Stomach (tissue), 9 donors: Measurements from ENCODE around the gene VAV3. TPM values are rescaled to one million over a fixed set of nuclear protein-coding genes. Genes with fewer than 3 reads are reported as not detected.
A peak's percentile ranks its signal among the peaks of the same experiment; 100 is the strongest.

Experiments used
- DNase-seq, 2 donors: peaks; one replicate each; pipeline versions ENCODE4 v3.0.0 to v3.0.0-alpha.2; 2013 to 2019
- H3K27ac ChIP-seq, 5 donors: fragments of 200-600 bp in 4 of 5; sonication (generic) in 4 of 5; one replicate each; pipeline ENCODE4 v1.5.1; 2013 to 2019; ENCODE audit warnings: mild to moderate bottlenecking in 1 of 5, moderate library complexity in 1 of 5
- H3K27me3 ChIP-seq, 3 donors: fragments of 200-600 bp; sonication (generic); one replicate each; pipeline ENCODE4 v1.5.1; 2017 to 2019; ENCODE audit warnings: mixed run types in 1 of 3
- H3K36me3 ChIP-seq, 4 donors: fragments of 200-600 bp; sonication (generic); 1 replicate in 3 of 4; 2 replicates in 1 of 4; pipeline ENCODE4 v1.5.1; 2016 to 2019
- H3K4me1 ChIP-seq, 4 donors: fragments of 200-600 bp; sonication (generic); one replicate each; pipeline ENCODE4 v1.5.1; 2016 to 2019
- H3K4me3 ChIP-seq, 4 donors: fragments of 200-600 bp; sonication (generic) in 3 of 4; one replicate each; pipeline ENCODE4 v1.5.1; 2016 to 2019; ENCODE audit warnings: mild to moderate bottlenecking in 1 of 4
- H3K9me3 ChIP-seq, 4 donors: fragments of 200-600 bp; sonication (generic); one replicate each; pipeline ENCODE4 v1.5.1; 2016 to 2019
- CTCF ChIP-seq, 7 experiments: fragments of 450-650 bp in 4 of 7; fragments of 200-600 bp in 3 of 7; sonication (generic) in 3 of 7; IDR thresholded peaks; one replicate each; pipeline ENCODE4 v1.5.1; 2016 to 2019; ENCODE audit warnings: antibody characterized with exemption in 7 of 7, control low read depth in 2 of 7, mild to moderate bottlenecking in 1 of 7
- EP300 ChIP-seq: sonication (generic); formaldehyde crosslinking; IDR thresholded peaks from one replicate; pipeline ENCODE4 v1.6.1; 2017; ENCODE audit warnings: antibody characterized with exemption
- POLR2A ChIP-seq, 4 donors: fragments of 450-650 bp; IDR thresholded peaks; one replicate each; pipeline ENCODE4 v1.6.1; 2016; ENCODE audit warnings: antibody characterized with exemption in 4 of 4, control low read depth in 2 of 4, mild to moderate bottlenecking in 1 of 4, moderate library complexity in 1 of 4
- POLR2AphosphoS5 ChIP-seq, 3 donors: sonication (generic); formaldehyde crosslinking; IDR thresholded peaks; one replicate each; pipeline ENCODE4 v1.6.1; 2016; ENCODE audit warnings: antibody characterized with exemption in 3 of 3
- WGBS, 5 donors: extraction: QIAGEN DNeasy Blood & Tissue Kit in 3 of 5; methylation state at CpG; one replicate each; pipeline versions ENCODE4 v1.1.5 to v1.1.7; 2013 to 2018; 5-methylcytosine and 5-hydroxymethylcytosine counted together
- intact Hi-C: fragments of 100-400 bp; cut with DNase I; formaldehyde crosslinking; loops from one replicate; pipeline ENCODE4 v1.15.1; 2023; ENCODE audit warnings: low total_unique reads
- polyA plus RNA-seq, 3 donors: library from polyadenylated mRNA; stranded (reverse); fragments of 200-250 nt; gene quantifications; one replicate each; pipeline ENCODE4 v1.2.3, GENCODE V29; 2013
- total RNA-seq, 5 donors: library from RNA; depleted of rRNA; stranded (reverse); fragments of >200 nt; gene quantifications; one replicate each; pipeline versions ENCODE4 v1.1.0 to v1.2.3, GENCODE V29; 2014 to 2016
- donor health status: healthy with polysubstance abuse.
- donor health status: Bipolar disorder and iron deficiency.
- donor health status: healthy.

VAV3 gene
- total and polyA plus RNA-seq, 8 donors: 5.7 to 29.3 (median 6.9) TPM

- intact Hi-C loops: no loop called here
- peaks cover 0 to 7% (median 0%) of the 10 kb centered on the region in 4 donors for H3K4me1 ChIP-seq
- no peak for DNase-seq
- H3K27me3 ChIP-seq: no peaks in the 10 kb centered on the region
- TF ChIP-seq POLR2A (IDR thresholded peaks at IDR 0.05): no peak
- no peak for TF ChIP-seq CTCF (IDR thresholded peaks at IDR 0.05)
- no peak for TF ChIP-seq POLR2AphosphoS5 (IDR thresholded peaks at IDR 0.05)
- TF ChIP-seq EP300: no peak
- H3K36me3 ChIP-seq: no peaks in the 10 kb centered on the region
- no peak overlapping the region for H3K27ac ChIP-seq
- no peak overlapping the region for H3K4me3 ChIP-seq
- no peaks in the 10 kb centered on the region for H3K9me3 ChIP-seq
- 88 to 97% (median 94%) methylated on average over 1 of the region's 1 CpG for WGBS, 5 donors
Measured at GRCh38 chr1:107865627-107866026, 99.4 kb downstream of the VAV3 start.

- H3K4me3 ChIP-seq: no peak overlapping the region
- WGBS, 5 donors: 90 to 98% (median 98%) methylated on average over 4 of the region's 4 CpGs
- intact Hi-C loops: no loop called here
- no peaks in the 10 kb centered on the region for H3K9me3 ChIP-seq
- no peak for DNase-seq
- peaks cover 0 to 5% (median 0%) of the 10 kb centered on the region in 4 donors for H3K4me1 ChIP-seq
- H3K27ac ChIP-seq: no peak overlapping the region
- TF ChIP-seq POLR2AphosphoS5 (IDR thresholded peaks at IDR 0.05) (no peak), CTCF (IDR thresholded peaks at IDR 0.05) (no peak), EP300 (no peak), POLR2A (IDR thresholded peaks at IDR 0.05) (no peak)
- no peaks in the 10 kb centered on the region for H3K27me3 ChIP-seq
- H3K36me3 ChIP-seq: no peaks in the 10 kb centered on the region
Measured at GRCh38 chr1:107863342-107863741, 101.6 kb downstream of the VAV3 start.

- Histone ChIP-seq H3K4me1 (peaks cover 0 to 5% (median 0%) of the 10 kb centered on the region in 4 donors), H3K4me3 (no peak overlapping the region), H3K9me3 (no peaks in the 10 kb centered on the region), H3K36me3 (no peaks in the 10 kb centered on the region), H3K27me3 (no peaks in the 10 kb centered on the region), H3K27ac (no peak overlapping the region)
- no peak for TF ChIP-seq CTCF (IDR thresholded peaks at IDR 0.05)
- no peak for TF ChIP-seq POLR2A (IDR thresholded peaks at IDR 0.05)
- TF ChIP-seq POLR2AphosphoS5 (IDR thresholded peaks at IDR 0.05): no peak
- TF ChIP-seq EP300: no peak
- intact Hi-C loops: no loop called here
- WGBS, 5 donors: 76 to 92% (median 84%) methylated on average over 2 of the region's 2 CpGs
- DNase-seq: peak in 1 of 2 donors; percentile 43
Measured at GRCh38 chr1:107862064-107862463, 102.9 kb downstream of the VAV3 start.

GRCh38 chr1:107858323-107858722, 106.7 kb downstream of the VAV3 start:
- WGBS, 5 donors: 93 to 94% (median 93%) methylated on average over 5 of the region's 5 CpGs
- intact Hi-C loops: no loop called here
- Histone ChIP-seq H3K4me1 (no peaks in the 10 kb centered on the region), H3K9me3 (no peaks in the 10 kb centered on the region), H3K27ac (no peak overlapping the region), H3K4me3 (no peak overlapping the region), H3K27me3 (no peaks in the 10 kb centered on the region), H3K36me3 (no peaks in the 10 kb centered on the region)
- no peak for DNase-seq
- TF ChIP-seq POLR2AphosphoS5 (IDR thresholded peaks at IDR 0.05) (no peak), POLR2A (IDR thresholded peaks at IDR 0.05) (no peak), EP300 (no peak), CTCF (IDR thresholded peaks at IDR 0.05) (no peak)
